DOHH2 (cell line): ENCODE results near the gene ADGB.
"Not testable (repeated sequence)": the region's sequence is repeated elsewhere in the genome, so short reads cannot be mapped to it uniquely, and the experiment has no call there.

Experiments used
- H3F3A ChIP-seq: fragments of 200-600 bp; sonication (generic), shearing (Covaris generic); 2 replicates; pipeline ENCODE4 v1.6.0; 2016; ENCODE audit warnings: antibody characterized with exemption, mild to moderate bottlenecking; ENCODE audit not compliant: control insufficient read depth, insufficient read depth
- H3K27ac ChIP-seq: fragments of 200-600 bp; sonication (generic); 2 replicates; pipeline ENCODE4 v1.5.1; 2014; ENCODE audit warnings: low read depth, mild to moderate bottlenecking, low read length, moderate library complexity
- H3K27me3 ChIP-seq: fragments of 200-600 bp; sonication (generic); 2 replicates; pipeline ENCODE4 v1.6.1; 2014; ENCODE audit warnings: mild to moderate bottlenecking, low read length, mixed read lengths; ENCODE audit not compliant: control insufficient read depth
- H3K36me3 ChIP-seq: fragments of 200-600 bp; sonication (generic); 2 replicates; pipeline ENCODE4 v1.6.1; 2014; ENCODE audit warnings: mild to moderate bottlenecking, low read length, moderate library complexity, mixed read lengths; ENCODE audit not compliant: control insufficient read depth
- H3K4me1 ChIP-seq: fragments of 200-600 bp; sonication (generic); 2 replicates; pipeline ENCODE4 v1.6.1; 2014; ENCODE audit warnings: mild to moderate bottlenecking, low read length, mixed read lengths; ENCODE audit not compliant: control insufficient read depth
- H3K4me2 ChIP-seq: fragments of 200-600 bp; sonication (generic); 2 replicates; pipeline ENCODE4 v1.6.0; 2014; ENCODE audit warnings: mild to moderate bottlenecking, low read length, moderate library complexity
- H3K4me3 ChIP-seq: fragments of 200-600 bp; sonication (generic); 2 replicates; pipeline ENCODE4 v1.5.1; 2014; ENCODE audit warnings: mild to moderate bottlenecking, low read length, mixed read lengths
- H3K79me2 ChIP-seq: fragments of 200-600 bp; sonication (generic); 2 replicates; pipeline ENCODE4 v1.6.1; 2014; ENCODE audit warnings: mild to moderate bottlenecking, low read length, mixed read lengths; ENCODE audit not compliant: control insufficient read depth
- H3K9me2 ChIP-seq: fragments of 200-600 bp; sonication (generic); replicated peaks from 2 replicates; pipeline ENCODE4 v1.6.1; 2014; ENCODE audit warnings: mild to moderate bottlenecking, low read length, mixed read lengths; ENCODE audit not compliant: control insufficient read depth
- H3K9me3 ChIP-seq: fragments of 200-600 bp; sonication (generic); 2 replicates; pipeline ENCODE4 v1.6.1; 2014; ENCODE audit warnings: antibody characterized with exemption, low read length, mixed read lengths; ENCODE audit not compliant: control insufficient read depth, insufficient read depth
- H4K20me1 ChIP-seq: fragments of 200-600 bp; sonication (generic); 2 replicates; pipeline ENCODE4 v1.6.0; 2014; ENCODE audit warnings: low read depth, mild to moderate bottlenecking, antibody characterized with exemption, low read length, moderate library complexity; ENCODE audit not compliant: control insufficient read depth, insufficient read depth
- CTCF ChIP-seq: fragments of 200-600 bp; sonication (generic); IDR thresholded peaks from one replicate; pipeline ENCODE4 v1.5.1; 2014; ENCODE audit warnings: antibody characterized with exemption, mild to moderate bottlenecking, low read depth, low read length; ENCODE audit not compliant: poor library complexity, severe bottlenecking
- EZH2phosphoT487 ChIP-seq: fragments of 200-600 bp; sonication (generic); IDR thresholded peaks from 2 replicates; pipeline ENCODE4 v1.6.1; 2017; ENCODE audit warnings: borderline replicate concordance, mild to moderate bottlenecking, antibody characterized with exemption, low read length, moderate library complexity, mixed read lengths

Gene ADGB

GRCh38 chr6:146791930-146792329 is 193.2 kb downstream of the ADGB start:
- H3K4me3 ChIP-seq, result no peak overlapping the region
- no peak overlapping the region for H3K4me2 ChIP-seq
- H3K4me1 ChIP-seq, result no peaks in the 10 kb centered on the region
- H4K20me1 ChIP-seq, result no peaks in the 10 kb centered on the region
- no peaks in the 10 kb centered on the region for H3K79me2 ChIP-seq
- H3K36me3 ChIP-seq, result no peaks in the 10 kb centered on the region
- H3K27me3 ChIP-seq, result no peaks in the 10 kb centered on the region
- H3K9me2 ChIP-seq, result no peaks in the 10 kb centered on the region
- H3K27ac ChIP-seq, result no peak overlapping the region
- no peaks in the 10 kb centered on the region for H3F3A ChIP-seq
- no peak for TF ChIP-seq EZH2phosphoT487
- TF ChIP-seq CTCF, result no peak
- H3K9me3 ChIP-seq, result no peaks in the 10 kb centered on the region

DNA sequence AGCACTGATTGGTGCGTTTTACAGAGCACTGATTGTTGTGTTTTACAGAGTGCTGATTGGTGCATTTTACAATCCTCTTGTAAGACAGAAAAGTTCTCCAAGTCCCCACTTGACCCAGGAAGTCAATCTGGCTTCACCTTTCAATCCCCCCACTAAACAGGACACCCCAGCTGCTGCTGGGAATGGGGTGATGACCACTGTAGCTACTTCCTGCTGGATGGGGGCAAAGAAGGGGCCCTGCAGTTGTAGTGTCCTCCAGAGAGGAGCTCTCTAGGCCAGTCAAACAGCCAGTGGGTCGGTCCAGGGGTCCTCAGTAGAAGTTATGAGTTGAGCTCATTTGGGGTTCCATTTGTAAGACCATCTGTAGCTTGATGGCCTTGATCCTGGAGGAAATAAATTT is 194.4 kb downstream of the ADGB start:
- not testable (repeated sequence) for H3K4me3 ChIP-seq, H3K36me3 ChIP-seq, H3K27me3 ChIP-seq, H3K4me2 ChIP-seq, H3K79me2 ChIP-seq, H4K20me1 ChIP-seq, H3K9me2 ChIP-seq, H3F3A ChIP-seq, H3K27ac ChIP-seq, H3K4me1 ChIP-seq, H3K9me3 ChIP-seq

- Histone ChIP-seq H3K4me2 (no peak overlapping the region), H3K27me3 (no peaks in the 10 kb centered on the region), H3K27ac (no peak overlapping the region), H3F3A (no peaks in the 10 kb centered on the region), H3K4me3 (no peak overlapping the region), H3K9me2 (no peaks in the 10 kb centered on the region), H3K36me3 (no peaks in the 10 kb centered on the region), H4K20me1 (no peaks in the 10 kb centered on the region), H3K79me2 (no peaks in the 10 kb centered on the region), H3K4me1 (no peaks in the 10 kb centered on the region), H3K9me3 (no peaks in the 10 kb centered on the region)
- TF ChIP-seq CTCF (no peak), EZH2phosphoT487 (no peak)
These were observed 196.8 kb downstream of the ADGB start for GRCh38 chr6:146795479-146796133.

GRCh38 chr6:146803167-146803566 is 204.4 kb downstream of the ADGB start:
- H3K4me2 ChIP-seq, H3K4me1 ChIP-seq, H3K79me2 ChIP-seq, H3K9me3 ChIP-seq, H3K9me2 ChIP-seq, H4K20me1 ChIP-seq, H3K4me3 ChIP-seq, H3F3A ChIP-seq, H3K27me3 ChIP-seq, H3K36me3 ChIP-seq, H3K27ac ChIP-seq: not testable (repeated sequence)
